Endothelial cell of umbilical vein (primary cell): Measurements from ENCODE around the gene APOL4. TPM values are rescaled to one million over a fixed set of nuclear protein-coding genes. Genes with fewer than 3 reads are reported as not detected.

Source experiments
- BruUV-seq: library from RNA; stranded (reverse); fragments of 400-500 nt; replicated peaks from 2 replicates; lab custom pipeline; 2021; lab: Mats Ljungman, UMichigan
- CTCF ChIA-PET: fragments of 300-600, 350-600 bp; sonication (Branson Sonifier 250); formaldehyde crosslinking; loops from one replicate; lab custom pipeline; 2021; ENCODE audit warnings: antibody characterized with exemption, inconsistent platforms; lab: Charles Lee
- POLR2A ChIA-PET: fragments of 300-600, 350-600 bp; sonication (Branson Sonifier 250); formaldehyde crosslinking; loops from one replicate; lab custom pipeline; 2021; ENCODE audit warnings: antibody characterized with exemption, inconsistent platforms; lab: Charles Lee
- DNase-seq: peaks from one replicate; pipeline ENCODE4 v3.0.0-alpha.2; 2011; ENCODE audit warnings: low read depth, low spot score
- FAIRE-seq: peaks from 2 replicates; lab custom pipeline; 2011; peaks lifted over from hg19 to GRCh38; lab: Jason Lieb, UNC
- H2AFZ ChIP-seq: 2 replicates; pipeline ENCODE4 v1.6.0; 2012; ENCODE audit warnings: low read depth, low read length, control low read depth, inconsistent platforms
- H3K27ac ChIP-seq: 2 replicates; pipeline ENCODE4 v1.5.1; 2011; ENCODE audit warnings: low read depth, mild to moderate bottlenecking, control low read depth, low read length, moderate library complexity; ENCODE audit not compliant: insufficient read depth
- H3K27me3 ChIP-seq, 2 experiments: 2 replicates each; pipeline versions ENCODE4 v1.6.0 to v1.6.1; 2011; ENCODE audit warnings: low read length in 2 of 2, mixed read lengths in 1 of 2; ENCODE audit not compliant: control insufficient read depth in 2 of 2, insufficient read depth in 2 of 2
- H3K36me3 ChIP-seq, 2 experiments: 2 replicates in 1 of 2; 3 replicates in 1 of 2; pipeline ENCODE4 v1.5.1; 2011; ENCODE audit warnings: low read length in 2 of 2, mild to moderate bottlenecking in 1 of 2, moderate library complexity in 1 of 2; ENCODE audit not compliant: control insufficient read depth in 2 of 2, insufficient read depth in 2 of 2; ENCODE audit errors: extremely low read depth in 1 of 2
- H3K4me1 ChIP-seq: 3 replicates; pipeline ENCODE4 v1.5.1; 2011; ENCODE audit warnings: mild to moderate bottlenecking, low read length; ENCODE audit not compliant: control insufficient read depth, insufficient read depth; ENCODE audit errors: extremely low read depth
- H3K4me2 ChIP-seq: 2 replicates; pipeline ENCODE4 v1.6.1; 2011; ENCODE audit warnings: low read length, control low read depth, mixed read lengths; ENCODE audit not compliant: insufficient read depth
- H3K4me3 ChIP-seq, 3 experiments: fragments of 200-600 bp in 1 of 3; sonication (generic), shearing (Covaris generic) in 1 of 3; replicated peaks in 1 of 3; 2 replicates each; pipeline ENCODE4 v1.5.1; 2011 to 2016; ENCODE audit warnings: control low read depth in 3 of 3, low read length in 3 of 3, mild to moderate bottlenecking in 2 of 3, inconsistent platforms in 1 of 3, low read depth in 1 of 3, moderate library complexity in 1 of 3; ENCODE audit not compliant: insufficient read depth in 1 of 3
- H3K79me2 ChIP-seq: 2 replicates; pipeline ENCODE4 v1.6.0; 2012; ENCODE audit warnings: low read length, inconsistent platforms; ENCODE audit not compliant: control insufficient read depth, insufficient read depth
- H3K9ac ChIP-seq: replicated peaks from 2 replicates; pipeline ENCODE3; 2011; ENCODE audit warnings: low read length, control low read depth; ENCODE audit not compliant: insufficient read depth; ENCODE audit errors: extremely low read depth
- H3K9me1 ChIP-seq: replicated peaks from 3 replicates; pipeline ENCODE4 v1.6.0; 2011; ENCODE audit warnings: mild to moderate bottlenecking, low read length; ENCODE audit not compliant: control insufficient read depth, insufficient read depth; ENCODE audit errors: extremely low read depth
- H3K9me3 ChIP-seq: replicated peaks from 2 replicates; pipeline ENCODE4 v1.5.1; 2012; ENCODE audit warnings: low read length, inconsistent platforms; ENCODE audit not compliant: control insufficient read depth, insufficient read depth
- H4K20me1 ChIP-seq: replicated peaks from 2 replicates; pipeline ENCODE3; 2011; ENCODE audit warnings: mild to moderate bottlenecking, low read length; ENCODE audit not compliant: control insufficient read depth, insufficient read depth; ENCODE audit errors: extremely low read depth
- EZH2 ChIP-seq: IDR thresholded peaks from 2 replicates; pipeline ENCODE4 v1.6.1; 2012; ENCODE audit warnings: borderline replicate concordance, low read depth, mild to moderate bottlenecking, moderate library complexity, low read length, inconsistent platforms; ENCODE audit not compliant: severe bottlenecking
- FOS ChIP-seq: IDR thresholded peaks from 2 replicates; pipeline ENCODE4 v1.6.1; 2011; ENCODE audit warnings: mild to moderate bottlenecking, low read length, moderate library complexity, borderline replicate concordance; ENCODE audit not compliant: insufficient read depth
- GATA2 ChIP-seq: IDR thresholded peaks from 2 replicates; pipeline ENCODE4 v1.7.0; 2011; ENCODE audit warnings: low read depth, mild to moderate bottlenecking, moderate library complexity, mixed read lengths, low read length; ENCODE audit not compliant: insufficient read length, insufficient read depth
- JUN ChIP-seq: IDR thresholded peaks from 2 replicates; pipeline ENCODE4 v1.6.1; 2011; ENCODE audit warnings: borderline replicate concordance, low read depth; ENCODE audit not compliant: insufficient read length, insufficient read depth
- MYC ChIP-seq: IDR thresholded peaks from one replicate; pipeline ENCODE4 v1.6.1; 2011; ENCODE audit warnings: mild to moderate bottlenecking, low read depth, low read length
- POLR2A ChIP-seq: IDR thresholded peaks from 2 replicates; pipeline ENCODE4 v1.6.1; 2012; ENCODE audit warnings: low read depth, mild to moderate bottlenecking, control low read depth, low read length
- POLR2AphosphoS5 ChIP-seq: IDR thresholded peaks from 2 replicates; pipeline ENCODE4 v1.6.1; 2012; ENCODE audit warnings: low read depth, mild to moderate bottlenecking, control low read depth, low read length, moderate library complexity; ENCODE audit not compliant: insufficient read depth
- dilution Hi-C: fragments of 300-500 bp; cut with MboI; formaldehyde crosslinking; loops from one replicate; pipeline ENCODE4 v1.15.0; 2019; ENCODE audit warnings: low sequenced_read_pairs; ENCODE audit not compliant: extremely low pct_ligation_motif_present
- intact Hi-C: fragments of 100-400 bp; cut with micrococcal nuclease; formaldehyde crosslinking; loops from one replicate; pipeline ENCODE4 v1.10.0; 2022
- polyA plus RNA-seq, 4 experiments: library from polyadenylated mRNA; depleted of rRNA in 3 of 4; stranded (reverse) in 3 of 4; unstranded in 1 of 4; fragments of >200 nt; gene quantifications; 2 replicates each; pipeline versions ENCODE4 v1.2.1 to v1.2.3, GENCODE V29; 2011 to 2012; ENCODE audit warnings: missing spikeins in 1 of 4
- total RNA-seq: library from RNA; stranded (reverse); gene quantifications from 2 replicates; pipeline ENCODE4 v1.2.3, GENCODE V29; 2021
- TF ChIP-seq, protein P1 (sequence below), 2 donors: IDR thresholded peaks; 1 replicate in 1 of 2; 2 replicates in 1 of 2; pipeline ENCODE4 v1.5.1; 2011; ENCODE audit warnings: low read length in 2 of 2, mild to moderate bottlenecking in 2 of 2, moderate library complexity in 2 of 2, control low read depth in 1 of 2, inconsistent platforms in 1 of 2, low read depth in 1 of 2; ENCODE audit not compliant: insufficient read depth in 1 of 2; ENCODE audit errors: extremely low read depth in 1 of 2
- TF ChIP-seq, protein P2 (sequence below): IDR thresholded peaks from 2 replicates; pipeline ENCODE4 v1.6.1; 2011; ENCODE audit not compliant: insufficient read depth, insufficient read length

APOL4 gene
- total and polyA plus RNA-seq, 2 donors (not counting 3 experiments of a cell fraction or from before 2014, with no cell fraction given): 0.33 to 0.97 TPM

DNA sequence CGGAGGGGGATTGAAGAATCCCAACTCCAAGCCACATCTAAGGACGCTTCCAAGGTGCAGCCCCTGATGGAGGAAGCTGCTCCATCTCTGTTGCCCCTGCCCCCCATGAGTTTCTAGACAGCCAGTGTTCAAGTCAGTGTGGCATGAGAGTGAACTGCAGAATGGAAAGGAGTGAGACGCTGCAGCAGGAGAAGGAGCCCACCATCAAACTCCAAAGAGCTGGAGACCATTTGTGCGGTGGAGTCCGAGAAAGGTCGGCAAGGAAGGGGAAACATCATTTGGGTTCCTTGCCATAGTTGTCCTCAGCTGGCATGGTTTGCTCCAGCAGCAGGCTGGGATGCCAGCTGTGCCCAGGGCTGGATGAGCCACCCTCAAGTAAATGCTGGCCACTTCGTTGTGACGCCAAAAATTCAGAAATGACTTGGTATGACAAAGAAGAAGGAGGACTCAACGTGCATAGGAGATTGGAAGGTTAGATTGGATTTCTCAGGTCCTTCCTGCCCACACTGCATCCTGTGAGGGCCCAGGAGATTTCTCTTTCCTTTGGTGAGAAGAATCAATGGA lies 21.4 kb upstream of the APOL4 start:
- Histone ChIP-seq H3K27me3 (peaks cover 4 to 5% of the 10 kb centered on the region in 2 experiments), H4K20me1 (no peaks in the 10 kb centered on the region), H3K79me2 (no peaks in the 10 kb centered on the region), H3K27ac (no peak overlapping the region), H3K4me2 (no peak overlapping the region), H3K9me3 (no peaks in the 10 kb centered on the region), H3K36me3 (peaks cover 2 to 7% of the 10 kb centered on the region in 2 experiments), H3K9ac (no peak overlapping the region), H3K4me1 (peaks cover 4% of the 10 kb centered on the region), H2AFZ (no peak overlapping the region), H3K9me1 (no peaks in the 10 kb centered on the region), H3K4me3 (no peak overlapping the region)
- DNase-seq (no peak), FAIRE-seq (no peak)
- BruUV-seq: no TSS peak
- intact Hi-C loops: no loop called here
- TF ChIP-seq EZH2 (no peak), FOS (no peak), POLR2AphosphoS5 (no peak), MYC (no peak), JUN (no peak), POLR2A (no peak), GATA2 (no peak)
- TF ChIP-seq, protein P1, sequence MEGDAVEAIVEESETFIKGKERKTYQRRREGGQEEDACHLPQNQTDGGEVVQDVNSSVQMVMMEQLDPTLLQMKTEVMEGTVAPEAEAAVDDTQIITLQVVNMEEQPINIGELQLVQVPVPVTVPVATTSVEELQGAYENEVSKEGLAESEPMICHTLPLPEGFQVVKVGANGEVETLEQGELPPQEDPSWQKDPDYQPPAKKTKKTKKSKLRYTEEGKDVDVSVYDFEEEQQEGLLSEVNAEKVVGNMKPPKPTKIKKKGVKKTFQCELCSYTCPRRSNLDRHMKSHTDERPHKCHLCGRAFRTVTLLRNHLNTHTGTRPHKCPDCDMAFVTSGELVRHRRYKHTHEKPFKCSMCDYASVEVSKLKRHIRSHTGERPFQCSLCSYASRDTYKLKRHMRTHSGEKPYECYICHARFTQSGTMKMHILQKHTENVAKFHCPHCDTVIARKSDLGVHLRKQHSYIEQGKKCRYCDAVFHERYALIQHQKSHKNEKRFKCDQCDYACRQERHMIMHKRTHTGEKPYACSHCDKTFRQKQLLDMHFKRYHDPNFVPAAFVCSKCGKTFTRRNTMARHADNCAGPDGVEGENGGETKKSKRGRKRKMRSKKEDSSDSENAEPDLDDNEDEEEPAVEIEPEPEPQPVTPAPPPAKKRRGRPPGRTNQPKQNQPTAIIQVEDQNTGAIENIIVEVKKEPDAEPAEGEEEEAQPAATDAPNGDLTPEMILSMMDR (IDR thresholded peaks at IDR 0.05; ENCODE audit: extremely low read depth in 1 of 2, insufficient read depth in 1 of 2, low read depth in 1 of 2, low read length in 2 of 2): no peak
- TF ChIP-seq, protein P2, sequence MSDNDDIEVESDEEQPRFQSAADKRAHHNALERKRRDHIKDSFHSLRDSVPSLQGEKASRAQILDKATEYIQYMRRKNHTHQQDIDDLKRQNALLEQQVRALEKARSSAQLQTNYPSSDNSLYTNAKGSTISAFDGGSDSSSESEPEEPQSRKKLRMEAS: no peak
- ChIA-PET POLR2A (no interaction called here), CTCF (interaction anchor here (1.1 to 4.7 kb wide), 2 partner anchors 12 to 28 kb away, joined by 3 to 26 read pairs; no protein-coding TSS in a partner anchor)
- dilution Hi-C loops: no loop called here
